Measurements from ENCODE around the gene EPC2. TPM values are rescaled to one million over a fixed set of nuclear protein-coding genes. Genes with fewer than 3 reads are reported as not detected.

The EPC2 gene
- total RNA-seq, 1 experiment from 2014 or later: 32.4 TPM

GRCh38 chr2:148739454-148740105 is 95.0 kb downstream of the EPC2 start:
- Histone ChIP-seq H3K36me3 (ENCODE audit: insufficient read depth, low read length, poor library complexity, severe bottlenecking) (no peaks in the 10 kb centered on the region), H3K27ac (ENCODE audit: low read depth, low read length, poor library complexity, severe bottlenecking) (no peak overlapping the region), H3K4me3 (ENCODE audit: low read depth, low read length, poor library complexity, severe bottlenecking) (no peak overlapping the region), H3K27me3 (replicated peaks; ENCODE audit: insufficient read depth, low read depth, low read length, poor library complexity) (no peaks in the 10 kb centered on the region), H3K9me3 (ENCODE audit: low read depth, low read length, poor library complexity, severe bottlenecking) (no peaks in the 10 kb centered on the region), H3K4me1 (ENCODE audit: insufficient read depth, low read length, poor library complexity, severe bottlenecking) (no peaks in the 10 kb centered on the region)
- no peak for DNase-seq (ENCODE audit: low spot score)
- no TSS peak for BruUV-seq (replicated peaks)
- TF ChIP-seq EZH2 (IDR thresholded peaks at IDR 0.05; ENCODE audit: borderline replicate concordance, low read depth, low read length, poor library complexity, severe bottlenecking): no peak
- TF ChIP-seq CTCF (conservative IDR thresholded peaks at IDR 0.05; ENCODE audit: low read depth, low read length): no peak
- intact Hi-C loops (cut with micrococcal nuclease; ENCODE audit: unreplicated experiment): no loop called here
- ChIA-PET POLR2A (ENCODE audit: low non-redundant PET) (no interaction called here), CTCF (no interaction called here)

GRCh38 chr2:148742373-148742772 is 97.8 kb downstream of the EPC2 start:
- H3K36me3 ChIP-seq (ENCODE audit: insufficient read depth, low read length, poor library complexity, severe bottlenecking): no peaks in the 10 kb centered on the region
- CTCF ChIA-PET: no interaction called here
- H3K4me1 ChIP-seq (ENCODE audit: insufficient read depth, low read length, poor library complexity, severe bottlenecking): no peaks in the 10 kb centered on the region

GRCh38 chr2:148745151-148745851 is 100.8 kb downstream of the EPC2 start:
- no peaks in the 10 kb centered on the region for H3K9me3 ChIP-seq (ENCODE audit: low read depth, low read length, poor library complexity, severe bottlenecking)
- H3K27ac ChIP-seq (ENCODE audit: low read depth, low read length, poor library complexity, severe bottlenecking): no peak overlapping the region
- ChIA-PET POLR2A (ENCODE audit: low non-redundant PET) (no interaction called here), CTCF (interaction anchor here (0.6 kb wide), 1 partner anchor 236 kb away, joined by 3 read pairs; no protein-coding TSS in a partner anchor)
- no peak for DNase-seq (ENCODE audit: low spot score)
- intact Hi-C loops (cut with micrococcal nuclease; ENCODE audit: unreplicated experiment): no loop called here
- no TSS peak for BruUV-seq (replicated peaks)
- no peak for TF ChIP-seq CTCF (conservative IDR thresholded peaks at IDR 0.05; ENCODE audit: low read depth, low read length)
- TF ChIP-seq EZH2 (IDR thresholded peaks at IDR 0.05; ENCODE audit: borderline replicate concordance, low read depth, low read length, poor library complexity, severe bottlenecking): no peak
- H3K27me3 ChIP-seq (replicated peaks; ENCODE audit: insufficient read depth, low read depth, low read length, poor library complexity): no peaks in the 10 kb centered on the region
- H3K36me3 ChIP-seq (ENCODE audit: insufficient read depth, low read length, poor library complexity, severe bottlenecking): no peaks in the 10 kb centered on the region
- no peak overlapping the region for H3K4me3 ChIP-seq (ENCODE audit: low read depth, low read length, poor library complexity, severe bottlenecking)
- H3K4me1 ChIP-seq (ENCODE audit: insufficient read depth, low read length, poor library complexity, severe bottlenecking): no peaks in the 10 kb centered on the region

More at GRCh38 chr2:148742373-148742772, 97.8 kb downstream of the EPC2 start:
- Histone ChIP-seq H3K9me3 (ENCODE audit: low read depth, low read length, poor library complexity, severe bottlenecking) (no peaks in the 10 kb centered on the region), H3K4me3 (ENCODE audit: low read depth, low read length, poor library complexity, severe bottlenecking) (no peak overlapping the region), H3K27ac (ENCODE audit: low read depth, low read length, poor library complexity, severe bottlenecking) (no peak overlapping the region), H3K27me3 (replicated peaks; ENCODE audit: insufficient read depth, low read depth, low read length, poor library complexity) (no peaks in the 10 kb centered on the region)
- POLR2A ChIA-PET (ENCODE audit: low non-redundant PET): no interaction called here
- DNase-seq (ENCODE audit: low spot score): no peak
- no TSS peak for BruUV-seq (replicated peaks)
- TF ChIP-seq EZH2 (IDR thresholded peaks at IDR 0.05; ENCODE audit: borderline replicate concordance, low read depth, low read length, poor library complexity, severe bottlenecking) (no peak), CTCF (conservative IDR thresholded peaks at IDR 0.05; ENCODE audit: low read depth, low read length) (no peak)
- intact Hi-C loops (cut with micrococcal nuclease; ENCODE audit: unreplicated experiment): no loop called here
